ENCODE data around the gene IMMP2L.
A peak's percentile ranks its signal among the peaks of the same experiment; 100 is the strongest.
"Not testable (repeated sequence)": the region's sequence is repeated elsewhere in the genome, so short reads cannot be mapped to it uniquely, and the experiment has no call there.

IMMP2L gene

GRCh38 chr7:111460695-111461094, 101.6 kb downstream of the IMMP2L start:
- no peak for DNase-seq (ENCODE audit: low read depth, low spot score)

- no peak for DNase-seq (ENCODE audit: low read depth, low spot score)
Observed at GRCh38 chr7:111459757-111460280, 102.5 kb downstream of the IMMP2L start.

- no peak for DNase-seq (ENCODE audit: low read depth, low spot score)
Observed at GRCh38 chr7:111459065-111459756, 103.1 kb downstream of the IMMP2L start.

- not testable (repeated sequence) for DNase-seq (ENCODE audit: low read depth, low spot score)
Observed at GRCh38 chr7:111450705-111451104, 111.6 kb downstream of the IMMP2L start.

GRCh38 chr7:111447502-111447901, 114.8 kb downstream of the IMMP2L start:
- not testable (repeated sequence) for DNase-seq (ENCODE audit: low read depth, low spot score)

- DNase-seq (ENCODE audit: low read depth, low spot score) = no peak
Observed at GRCh38 chr7:111439977-111440376, 122.3 kb downstream of the IMMP2L start.

- peak; percentile 69 for DNase-seq (ENCODE audit: low read depth, low spot score)
Observed at GRCh38 chr7:111438369-111439289, 123.7 kb downstream of the IMMP2L start.

GRCh38 chr7:111437736-111438135, 124.6 kb downstream of the IMMP2L start:
- no peak for DNase-seq (ENCODE audit: low read depth, low spot score)

GRCh38 chr7:111436608-111437007, 125.7 kb downstream of the IMMP2L start:
- DNase-seq (ENCODE audit: low read depth, low spot score) = no peak

- DNase-seq (ENCODE audit: low read depth, low spot score) = no peak
Observed at GRCh38 chr7:111433426-111433825, 128.9 kb downstream of the IMMP2L start.

GRCh38 chr7:111429781-111430180, 132.5 kb downstream of the IMMP2L start:
- no peak for DNase-seq (ENCODE audit: low read depth, low spot score)

GRCh38 chr7:111424768-111425167, 137.5 kb downstream of the IMMP2L start:
- DNase-seq (ENCODE audit: low read depth, low spot score) = peak; percentile 57

- no peak for DNase-seq (ENCODE audit: low read depth, low spot score)
Observed at GRCh38 chr7:111414374-111414773, 147.9 kb downstream of the IMMP2L start.

- peak; percentile 20 for DNase-seq (ENCODE audit: low read depth, low spot score)
Observed at GRCh38 chr7:111413739-111414138, 148.6 kb downstream of the IMMP2L start.

- no peak for DNase-seq (ENCODE audit: low read depth, low spot score)
Observed at GRCh38 chr7:111410899-111411298, 151.4 kb downstream of the IMMP2L start.

- peak; percentile 67 for DNase-seq (ENCODE audit: low read depth, low spot score)
Observed at GRCh38 chr7:111409714-111410422, 152.4 kb downstream of the IMMP2L start.

GRCh38 chr7:111408724-111409123, 153.6 kb downstream of the IMMP2L start:
- no peak for DNase-seq (ENCODE audit: low read depth, low spot score)

GRCh38 chr7:111407258-111407657, 155.0 kb downstream of the IMMP2L start:
- no peak for DNase-seq (ENCODE audit: low read depth, low spot score)

- no peak for DNase-seq (ENCODE audit: low read depth, low spot score)
Observed at GRCh38 chr7:111405621-111406020, 156.7 kb downstream of the IMMP2L start.

- DNase-seq (ENCODE audit: low read depth, low spot score) = peak; percentile 67
Observed at GRCh38 chr7:111401516-111401915, 160.8 kb downstream of the IMMP2L start.

- no peak for DNase-seq (ENCODE audit: low read depth, low spot score)
Observed at GRCh38 chr7:111400088-111400487, 162.2 kb downstream of the IMMP2L start.

GRCh38 chr7:111394891-111395290, 167.4 kb downstream of the IMMP2L start:
- DNase-seq (ENCODE audit: low read depth, low spot score) = no peak

Data from astrocyte of the hippocampus (primary cell).